Erythroblast (primary cell): Measurements from ENCODE around the gene CAND1.

Experiments
- GATA1 ChIP-seq: IDR thresholded peaks from 2 replicates; pipeline ENCODE4 v1.6.1; 2011; ENCODE audit warnings: low read depth, mild to moderate bottlenecking, control low read depth, low read length, moderate library complexity
- POLR2A ChIP-seq: IDR thresholded peaks from 2 replicates; pipeline ENCODE4 v1.6.1; 2011; ENCODE audit warnings: mild to moderate bottlenecking, low read length

GRCh38 chr12:67239061-67239460 lies 30.1 kb upstream of the CAND1 start:
- no peak for TF ChIP-seq POLR2A
- no peak for TF ChIP-seq GATA1
